Gastrocnemius medialis (tissue), 4 donors: Measurements from ENCODE around the gene ZCCHC14.

ENCODE experiments used
- CTCF ChIP-seq, 5 experiments: fragments of 450-650 bp in 3 of 5; fragments of 200-600 bp in 2 of 5; sonication (generic) in 2 of 5; IDR thresholded peaks in 4 of 5; conservative IDR thresholded peaks in 1 of 5; 1 replicate in 4 of 5; 2 replicates in 1 of 5; pipeline ENCODE4 v1.5.1; 2016 to 2019; ENCODE audit warnings: antibody characterized with exemption in 5 of 5, mild to moderate bottlenecking in 3 of 5, moderate library complexity in 3 of 5
- POLR2A ChIP-seq, 2 donors: fragments of 450-650 bp; IDR thresholded peaks; one replicate each; pipeline ENCODE4 v1.6.1; 2017; ENCODE audit warnings: antibody characterized with exemption in 2 of 2, mild to moderate bottlenecking in 2 of 2, moderate library complexity in 2 of 2

GRCh38 chr16:87458424-87458915 is 34.4 kb downstream of the ZCCHC14 start:
- TF ChIP-seq CTCF (IDR thresholded peaks at IDR 0.05 in 4 of 5, conservative IDR thresholded peaks at IDR 0.05 in 1 of 5) (no peak), POLR2A (IDR thresholded peaks at IDR 0.05) (no peak)
